Muscle of leg (tissue), 11 donors: ENCODE data around the gene FDX1. TPM values are rescaled to one million over a fixed set of nuclear protein-coding genes. Genes with fewer than 3 reads are reported as not detected.

ENCODE experiments used
- DNase-seq: peaks from one replicate; pipeline ENCODE4 v3.0.0; 2013
- H3K27ac ChIP-seq: one replicate; pipeline ENCODE4 v1.5.1; 2013; ENCODE audit warnings: mild to moderate bottlenecking, low read length, control low read depth
- H3K27me3 ChIP-seq: one replicate; pipeline ENCODE4 v1.6.1; 2013; ENCODE audit warnings: low read length; ENCODE audit not compliant: control insufficient read depth, insufficient read depth
- H3K36me3 ChIP-seq: one replicate; pipeline ENCODE4 v1.6.1; 2013; ENCODE audit warnings: low read length; ENCODE audit not compliant: control insufficient read depth, insufficient read depth
- H3K4me1 ChIP-seq: one replicate; pipeline ENCODE4 v1.6.1; 2013; ENCODE audit warnings: low read length; ENCODE audit not compliant: control insufficient read depth, insufficient read depth
- H3K4me3 ChIP-seq: one replicate; pipeline ENCODE4 v1.5.1; 2013; ENCODE audit warnings: low read length, control low read depth
- H3K9me3 ChIP-seq: replicated peaks from 2 replicates; pipeline ENCODE4 v1.6.1; 2013; ENCODE audit warnings: low read depth, low read length; ENCODE audit not compliant: control insufficient read depth
- WGBS: methylation state at CpG from one replicate; pipeline ENCODE4 v1.1.5; 2013; ENCODE audit warnings: missing lambda C conversion rate; ENCODE audit not compliant: insufficient coverage; 5-methylcytosine and 5-hydroxymethylcytosine counted together
- polyA plus RNA-seq, 8 donors: library from polyadenylated mRNA; unstranded; fragments of 120-200 nt; gene quantifications; one replicate each; pipeline versions ENCODE4 v1.2.1 to v1.2.3, GENCODE V29; 2013; ENCODE audit warnings: inconsistent platforms in 1 of 8, low replicate concordance in 1 of 8; ENCODE audit not compliant: insufficient read length in 8 of 8, insufficient read depth in 1 of 8
- total RNA-seq: library from RNA; stranded (reverse); fragments of 120-200 nt; gene quantifications from one replicate; pipeline ENCODE4 v1.2.4, GENCODE V29; 2013

Gene FDX1
- total and polyA plus RNA-seq, 9 donors, result 7.7 to 10.7 (median 8.8) TPM

- DNase-seq, result peak; percentile 52
- Histone ChIP-seq H3K9me3 (no peaks in the 10 kb centered on the region), H3K4me3 (peak overlapping the region; percentile 85), H3K36me3 (no peaks in the 10 kb centered on the region), H3K4me1 (peaks cover 11% of the 10 kb centered on the region), H3K27ac (peak overlapping the region; percentile 80), H3K27me3 (no peaks in the 10 kb centered on the region)
- WGBS, result 0% methylated on average over 48 of the region's 51 CpGs
These were observed 711 bp downstream of the FDX1 start for GRCh38 chr11:110430267-110431050.

DNA sequence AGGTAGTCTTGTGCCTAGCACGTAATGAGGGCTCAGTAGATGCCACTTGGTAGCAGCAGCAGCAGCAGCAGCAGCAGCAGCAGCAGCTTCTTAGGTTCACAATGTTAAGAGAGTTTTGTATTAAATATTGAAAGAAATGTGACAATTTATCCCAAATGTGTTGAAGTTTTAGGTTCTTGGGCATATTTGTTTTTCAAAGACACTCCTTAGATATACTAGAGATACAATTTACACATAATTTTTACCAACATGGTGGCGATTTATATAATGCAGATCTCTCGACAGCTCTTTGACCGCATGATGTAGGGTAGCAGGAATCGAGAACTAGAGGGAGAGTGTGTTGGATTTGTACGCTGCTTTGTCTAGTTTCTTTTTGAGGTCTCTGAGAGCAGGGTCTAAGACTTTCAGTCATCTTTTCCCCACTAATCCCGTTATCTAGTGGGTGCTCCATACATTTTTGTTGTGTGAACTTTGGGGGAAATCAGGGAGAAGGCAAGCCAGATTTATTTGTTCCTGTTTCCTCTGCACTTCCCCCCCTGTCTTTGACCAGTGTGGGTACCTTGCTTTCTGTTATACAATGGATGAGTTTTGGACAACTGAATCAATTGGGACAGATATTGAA lies 1.4 kb downstream of the FDX1 start:
- no peaks in the 10 kb centered on the region for H3K27me3 ChIP-seq
- H3K36me3 ChIP-seq, result no peaks in the 10 kb centered on the region
- WGBS, result 9% methylated on average over 1 of the region's 7 CpGs
- H3K9me3 ChIP-seq, result no peaks in the 10 kb centered on the region
- peak; percentile 38 for DNase-seq
- peaks cover 11% of the 10 kb centered on the region for H3K4me1 ChIP-seq
- peak overlapping the region; percentile 85 for H3K4me3 ChIP-seq
- H3K27ac ChIP-seq, result peak overlapping the region; percentile 80

GRCh38 chr11:110431674-110432073 lies 1.9 kb downstream of the FDX1 start:
- H3K27ac ChIP-seq, result no peak overlapping the region
- no peak for DNase-seq
- H3K36me3 ChIP-seq, result no peaks in the 10 kb centered on the region
- no CpG with 5 or more reads among the region's 4 CpGs for WGBS
- H3K4me1 ChIP-seq, result peaks cover 11% of the 10 kb centered on the region
- H3K4me3 ChIP-seq, result no peak overlapping the region
- H3K9me3 ChIP-seq, result no peaks in the 10 kb centered on the region
- no peaks in the 10 kb centered on the region for H3K27me3 ChIP-seq

GRCh38 chr11:110432713-110433392 lies 3.1 kb downstream of the FDX1 start:
- peak; percentile 22 for DNase-seq
- Histone ChIP-seq H3K36me3 (peaks cover 4% of the 10 kb centered on the region), H3K9me3 (no peaks in the 10 kb centered on the region), H3K4me1 (peaks cover 11% of the 10 kb centered on the region), H3K4me3 (no peak overlapping the region), H3K27ac (peak overlapping the region; percentile 26), H3K27me3 (no peaks in the 10 kb centered on the region)
- 47% methylated on average over 2 of the region's 7 CpGs for WGBS

GRCh38 chr11:110433393-110434333 lies 3.9 kb downstream of the FDX1 start:
- H3K27me3 ChIP-seq, result no peaks in the 10 kb centered on the region
- no peaks in the 10 kb centered on the region for H3K9me3 ChIP-seq
- whole genome bisulfite sequencing, result no CpG with 5 or more reads among the region's 5 CpGs
- H3K36me3 ChIP-seq, result peaks cover 7% of the 10 kb centered on the region
- H3K27ac ChIP-seq, result no peak overlapping the region
- H3K4me3 ChIP-seq, result no peak overlapping the region
- DNase-seq, result peak; percentile 49
- H3K4me1 ChIP-seq, result peaks cover 11% of the 10 kb centered on the region

- H3K36me3 ChIP-seq, result peaks cover 13% of the 10 kb centered on the region
- 83% methylated on average over 1 of the region's 8 CpGs for WGBS
- H3K27ac ChIP-seq, result no peak overlapping the region
- H3K9me3 ChIP-seq, result peaks cover 3% of the 10 kb centered on the region
- H3K4me1 ChIP-seq, result peaks cover 10% of the 10 kb centered on the region
- H3K27me3 ChIP-seq, result no peaks in the 10 kb centered on the region
- no peak for DNase-seq
- no peak overlapping the region for H3K4me3 ChIP-seq
These were observed 5.4 kb downstream of the FDX1 start for GRCh38 chr11:110434952-110435779.

DNA sequence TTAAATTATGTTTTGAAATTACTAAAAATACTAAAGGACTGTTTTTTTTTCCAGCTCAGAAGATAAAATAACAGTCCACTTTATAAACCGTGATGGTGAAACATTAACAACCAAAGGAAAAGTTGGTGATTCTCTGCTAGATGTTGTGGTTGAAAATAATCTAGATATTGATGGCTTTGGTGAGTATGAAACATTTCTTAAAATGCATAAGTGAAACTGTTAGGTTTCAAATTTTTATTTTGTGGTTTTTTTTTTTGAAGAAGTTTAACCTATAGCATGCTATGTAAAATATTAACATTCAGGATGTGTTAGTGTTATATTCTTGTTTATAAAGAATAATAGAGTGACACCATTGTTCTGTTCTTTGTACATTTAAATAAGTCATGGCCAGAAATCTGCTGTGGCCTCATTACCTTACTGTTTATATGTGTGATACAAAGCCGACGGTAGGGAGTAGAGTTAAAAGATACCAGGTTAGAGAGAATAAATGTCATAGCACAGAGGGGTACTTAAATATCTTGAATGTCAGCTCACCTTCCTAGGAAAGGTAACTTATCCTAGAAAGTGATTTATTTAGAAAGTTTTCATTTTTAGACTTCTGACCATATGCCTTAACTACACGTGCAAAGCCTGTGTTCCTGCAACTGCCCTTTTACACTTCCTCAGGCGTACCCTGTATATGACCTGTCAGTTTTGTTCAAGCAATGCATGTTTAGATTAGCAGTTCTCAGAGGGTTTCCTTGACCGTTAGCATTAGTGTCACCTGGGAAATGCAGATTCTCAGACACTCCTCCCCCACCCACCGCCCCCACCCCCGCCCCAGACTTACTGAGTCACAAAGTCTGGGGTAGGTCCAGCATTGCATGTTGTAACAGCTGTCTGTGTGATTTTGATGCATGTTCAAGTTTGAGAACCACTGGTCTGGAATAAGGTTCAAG lies 6.3 kb downstream of the FDX1 start:
- no CpG with 5 or more reads among the region's 8 CpGs for WGBS
- peaks cover 3% of the 10 kb centered on the region for H3K9me3 ChIP-seq
- no peak overlapping the region for H3K4me3 ChIP-seq
- H3K4me1 ChIP-seq, result peaks cover 4% of the 10 kb centered on the region
- no peak overlapping the region for H3K27ac ChIP-seq
- peaks cover 16% of the 10 kb centered on the region for H3K36me3 ChIP-seq
- DNase-seq, result no peak
- no peaks in the 10 kb centered on the region for H3K27me3 ChIP-seq

GRCh38 chr11:110438017-110438416 lies 8.3 kb downstream of the FDX1 start:
- no peaks in the 10 kb centered on the region for H3K4me1 ChIP-seq
- no CpG with 5 or more reads among the region's 2 CpGs for WGBS
- H3K27me3 ChIP-seq, result no peaks in the 10 kb centered on the region
- no peak overlapping the region for H3K4me3 ChIP-seq
- H3K9me3 ChIP-seq, result peaks cover 3% of the 10 kb centered on the region
- no peak overlapping the region for H3K27ac ChIP-seq
- H3K36me3 ChIP-seq, result peaks cover 22% of the 10 kb centered on the region
- no peak for DNase-seq
